H1 (cell line): ENCODE data around the gene ADGRV1. TPM values are rescaled to one million over a fixed set of nuclear protein-coding genes. Genes with fewer than 3 reads are reported as not detected.

ENCODE experiments used
- CTCF ChIA-PET: fragments of 300-600 bp; sonication (Branson Sonifier 250); formaldehyde crosslinking; loops from one replicate; lab custom pipeline; 2021; ENCODE audit not compliant: partially characterized antibody; lab: Charles Lee
- POLR2A ChIA-PET: fragments of 300-600 bp; sonication (Branson Sonifier 250); formaldehyde crosslinking; loops from one replicate; lab custom pipeline; 2021; ENCODE audit warnings: inconsistent platforms; ENCODE audit not compliant: partially characterized antibody; lab: Charles Lee
- DNase-seq, 2 experiments: peaks; one replicate each; pipeline versions ENCODE4 v3.0.0 to v3.0.0-alpha.2; 2010 to 2022; ENCODE audit warnings: low spot score in 2 of 2, low read depth in 1 of 2, mixed read lengths in 1 of 2
- FAIRE-seq: peaks from 2 replicates; lab custom pipeline; 2011; peaks lifted over from hg19 to GRCh38; lab: Jason Lieb, UNC
- H2AFZ ChIP-seq: 2 replicates; pipeline ENCODE4 v1.8.1; 2012; ENCODE audit warnings: low read length, inconsistent platforms
- H2AK5ac ChIP-seq: 2 replicates; pipeline ENCODE4 v1.6.1; 2013; ENCODE audit warnings: low read depth, low read length
- H2BK120ac ChIP-seq: replicated peaks from 2 replicates; pipeline ENCODE3; 2013; ENCODE audit warnings: low read depth, low read length, inconsistent platforms
- H2BK12ac ChIP-seq: 2 replicates; pipeline ENCODE4 v1.6.1; 2013; ENCODE audit warnings: low read depth, low read length
- H2BK15ac ChIP-seq: 2 replicates; pipeline ENCODE4 v1.6.1; 2013; ENCODE audit warnings: low read length
- H2BK20ac ChIP-seq: 2 replicates; pipeline ENCODE4 v1.6.1; 2013; ENCODE audit warnings: low read length
- H2BK5ac ChIP-seq: 2 replicates; pipeline ENCODE4 v1.6.1; 2013; ENCODE audit warnings: low read depth, low read length
- H3K14ac ChIP-seq: 2 replicates; pipeline ENCODE4 v1.6.1; 2013; ENCODE audit warnings: inconsistent platforms; ENCODE audit not compliant: insufficient read length
- H3K18ac ChIP-seq: 2 replicates; pipeline ENCODE4 v1.6.1; 2013; ENCODE audit warnings: low read length; ENCODE audit errors: extremely low read depth
- H3K23ac ChIP-seq: 2 replicates; pipeline ENCODE4 v1.6.1; 2013; ENCODE audit warnings: inconsistent platforms; ENCODE audit not compliant: insufficient read length
- H3K23me2 ChIP-seq: 2 replicates; pipeline ENCODE4 v1.6.1; 2013; ENCODE audit warnings: low read depth, low read length
- H3K27ac ChIP-seq: 2 replicates; pipeline ENCODE4 v1.6.1; 2011; ENCODE audit warnings: low read depth, low read length, inconsistent platforms
- H3K27me3 ChIP-seq, 4 experiments: replicated peaks in 1 of 4; 1 replicate in 1 of 4; 2 replicates in 3 of 4; pipeline versions ENCODE4 v1.6.1 to v1.8.1; 2011 to 2013; ENCODE audit warnings: low read length in 3 of 4, mild to moderate bottlenecking in 3 of 4, inconsistent platforms in 2 of 4, mixed read lengths in 2 of 4, moderate library complexity in 1 of 4; ENCODE audit not compliant: control insufficient read depth in 3 of 4, insufficient read depth in 3 of 4; ENCODE audit errors: extremely low read depth in 1 of 4
- H3K36me3 ChIP-seq, 4 experiments: 2 replicates each; pipeline versions ENCODE4 v1.6.1 to v1.8.1; 2011 to 2013; ENCODE audit warnings: mild to moderate bottlenecking in 4 of 4, low read length in 3 of 4, moderate library complexity in 2 of 4, control low read depth in 1 of 4, inconsistent platforms in 1 of 4; ENCODE audit not compliant: insufficient read depth in 4 of 4, control insufficient read depth in 2 of 4
- H3K4ac ChIP-seq: replicated peaks from 2 replicates; pipeline ENCODE3; 2013; ENCODE audit warnings: low read length, low read depth, mixed read lengths, inconsistent platforms; ENCODE audit not compliant: insufficient read length
- H3K4me1 ChIP-seq, 4 experiments: replicated peaks in 1 of 4; 1 replicate in 1 of 4; 2 replicates in 3 of 4; pipeline versions ENCODE4 v1.6.1 to v1.8.1; 2011 to 2013; ENCODE audit warnings: low read length in 3 of 4, inconsistent platforms in 2 of 4, mixed read lengths in 1 of 4; ENCODE audit not compliant: insufficient read depth in 4 of 4, control insufficient read depth in 3 of 4
- H3K4me2 ChIP-seq, 2 experiments: 2 replicates each; pipeline versions ENCODE4 v1.6.1 to v1.8.1; 2011 to 2013; ENCODE audit warnings: low read depth in 2 of 2, low read length in 2 of 2, control low read depth in 1 of 2, inconsistent platforms in 1 of 2, mild to moderate bottlenecking in 1 of 2; ENCODE audit not compliant: insufficient read depth in 1 of 2
- H3K4me3 ChIP-seq, 4 experiments: fragments of 200-600, 300-600 bp in 1 of 4; sonication (generic), shearing (Covaris generic), sonication (Bioruptor Twin) in 1 of 4; 2 replicates each; pipeline versions ENCODE4 v1.5.1 to v1.8.1; 2011 to 2016; ENCODE audit warnings: low read length in 4 of 4, low read depth in 3 of 4, control low read depth in 2 of 4, inconsistent platforms in 2 of 4, mild to moderate bottlenecking in 2 of 4, mixed read lengths in 1 of 4, moderate library complexity in 1 of 4; ENCODE audit not compliant: insufficient read depth in 2 of 4; ENCODE audit errors: extremely low read depth in 1 of 4
- H3K56ac ChIP-seq: replicated peaks from 2 replicates; pipeline ENCODE3; 2013; ENCODE audit warnings: low read depth, mild to moderate bottlenecking, mixed read lengths, low read length, inconsistent platforms; ENCODE audit not compliant: insufficient read length
- H3K79me1 ChIP-seq: 2 replicates; pipeline ENCODE4 v1.6.1; 2013; ENCODE audit warnings: low read depth, low read length, control low read depth
- H3K79me2 ChIP-seq, 2 experiments: 2 replicates each; pipeline versions ENCODE4 v1.6.1 to v1.8.1; 2012 to 2013; ENCODE audit warnings: low read length in 2 of 2, mild to moderate bottlenecking in 2 of 2, inconsistent platforms in 1 of 2; ENCODE audit not compliant: insufficient read depth in 2 of 2, control insufficient read depth in 1 of 2
- H3K9ac ChIP-seq, 4 experiments: replicated peaks in 1 of 4; 1 replicate in 1 of 4; 2 replicates in 3 of 4; pipeline versions ENCODE4 v1.6.1 to v1.8.1; 2011 to 2013; ENCODE audit warnings: low read depth in 3 of 4, low read length in 3 of 4, control low read depth in 2 of 4, mild to moderate bottlenecking in 2 of 4, moderate library complexity in 2 of 4, inconsistent platforms in 1 of 4; ENCODE audit errors: extremely low read depth in 1 of 4
- H3K9me3 ChIP-seq, 2 experiments: 2 replicates each; pipeline versions ENCODE4 v1.6.1 to v1.8.1; 2012 to 2013; ENCODE audit warnings: mild to moderate bottlenecking in 2 of 2, moderate library complexity in 2 of 2, control low read depth in 1 of 2, inconsistent platforms in 1 of 2, low read depth in 1 of 2, low read length in 1 of 2, mixed read lengths in 1 of 2; ENCODE audit not compliant: insufficient read depth in 2 of 2
- H4K20me1 ChIP-seq, 2 experiments: replicated peaks in 1 of 2; 2 replicates each; pipeline versions ENCODE3 to v1.8.1; 2011 to 2013; ENCODE audit warnings: inconsistent platforms in 2 of 2, low read length in 2 of 2, mild to moderate bottlenecking in 1 of 2; ENCODE audit not compliant: insufficient read depth in 2 of 2, control insufficient read depth in 1 of 2
- H4K5ac ChIP-seq: 2 replicates; pipeline ENCODE4 v1.6.1; 2013; ENCODE audit warnings: low read length, low read depth, mixed read lengths, inconsistent platforms; ENCODE audit not compliant: insufficient read length
- H4K8ac ChIP-seq: 2 replicates; pipeline ENCODE4 v1.8.0; 2013; ENCODE audit warnings: mild to moderate bottlenecking, moderate library complexity, low read length, inconsistent platforms; ENCODE audit not compliant: insufficient read depth; ENCODE audit errors: extremely low read depth
- H4K91ac ChIP-seq: replicated peaks from 2 replicates; pipeline ENCODE3; 2013; ENCODE audit warnings: low read length, mixed read lengths, inconsistent platforms; ENCODE audit not compliant: insufficient read length
- BRCA1 ChIP-seq: IDR thresholded peaks from 2 replicates; pipeline ENCODE4 v1.6.1; 2012; ENCODE audit warnings: low read depth, low read length, improper control_type of control experiment
- JUND ChIP-seq: IDR thresholded peaks from 2 replicates; pipeline ENCODE4 v1.6.1; 2011; ENCODE audit warnings: mild to moderate bottlenecking, improper control_type of control experiment, low read length
- KDM1A ChIP-seq: fragments of 200-600, 300-600 bp; sonication (generic); IDR thresholded peaks from 2 replicates; pipeline ENCODE4 v1.7.1; 2016; ENCODE audit warnings: mild to moderate bottlenecking, low read length, borderline replicate concordance
- POLR2AphosphoS5 ChIP-seq: IDR thresholded peaks from 2 replicates; pipeline ENCODE4 v1.6.1; 2011; ENCODE audit warnings: low read depth, low read length
- YY1 ChIP-seq: IDR thresholded peaks from 2 replicates; pipeline ENCODE4 v1.6.1; 2011; ENCODE audit warnings: low read depth, mild to moderate bottlenecking, low read length
- WGBS, 2 experiments: shearing (Covaris generic) in 1 of 2; methylation state at CpG; one replicate each; pipeline versions ENCODE4 v1.1.6 to v1.1.7; 2013 to 2015; ENCODE audit warnings: low lambda C conversion rate in 2 of 2, mixed read lengths in 2 of 2, inconsistent platforms in 1 of 2, low coverage in 1 of 2, missing lambda C conversion rate in 1 of 2; ENCODE audit not compliant: insufficient replicate concordance in 2 of 2, insufficient coverage in 1 of 2, insufficient read length in 1 of 2; ENCODE audit errors: extremely low coverage in 1 of 2, missing lambda C conversion rate in 1 of 2; 5-methylcytosine and 5-hydroxymethylcytosine counted together
- polyA plus RNA-seq, 7 experiments: library from polyadenylated mRNA; depleted of rRNA in 3 of 7; stranded (reverse) in 5 of 7; unstranded in 2 of 7; fragments of >200 nt in 5 of 7; fragments of 200-250 nt in 2 of 7; gene quantifications; 1 replicate in 5 of 7; 2 replicates in 1 of 7; 4 replicates in 1 of 7; pipeline versions ENCODE4 v1.2.1 to v1.2.3, GENCODE V29; 2011 to 2013; ENCODE audit warnings: missing spikeins in 2 of 7, mixed read lengths in 2 of 7
- total RNA-seq: library from RNA; stranded (reverse); fragmentation: NEBNext Ultra II Directional; extraction: Animal tissue kit (Norgen Biotek cat#: 25700); gene quantifications from 2 replicates; pipeline ENCODE4 v1.2.1, GENCODE V29; 2021

The ADGRV1 gene
- total and polyA plus RNA-seq, 2 of the 8 experiments (the other 6 are each of a cell fraction or from before 2014, with no cell fraction given) = 53.1 to 62.2 TPM

DNA sequence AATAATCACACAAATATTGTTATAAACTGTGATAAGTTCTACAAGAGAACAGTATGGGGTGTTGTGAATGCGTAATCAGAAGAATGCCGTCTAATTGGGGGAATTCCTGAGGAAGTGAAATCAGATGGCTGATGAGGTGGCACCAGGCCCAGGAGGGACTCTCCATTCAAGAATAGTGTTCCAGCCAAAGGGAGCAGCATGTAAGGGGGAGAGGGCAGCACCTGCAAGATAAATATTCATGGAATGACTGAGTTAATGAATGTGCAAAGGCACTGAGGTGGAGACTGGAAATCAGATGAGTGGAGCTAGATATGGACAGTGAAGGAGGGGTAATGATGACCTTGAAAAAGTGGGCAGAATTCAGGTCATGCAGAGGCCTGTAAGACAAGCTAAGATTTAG lies 574.0 kb downstream of the ADGRV1 start:
- H3K14ac ChIP-seq = no peak overlapping the region
- H3K4me1 ChIP-seq = no peaks in the 10 kb centered on the region
- H3K56ac ChIP-seq = no peak overlapping the region
- 0 out of 2 replicates have a peak, but pooled peaks cover 2% of the 10 kb centered on the region for H3K79me1 ChIP-seq
- H4K91ac ChIP-seq = no peak overlapping the region
- no peak overlapping the region for H2BK120ac ChIP-seq
- no peaks in the 10 kb centered on the region for H3K79me2 ChIP-seq
- H3K23ac ChIP-seq = no peak overlapping the region
- no peak overlapping the region for H2AFZ ChIP-seq
- H2BK12ac ChIP-seq = no peak overlapping the region
- H3K27me3 ChIP-seq = no peaks in the 10 kb centered on the region
- no peak overlapping the region for H3K9ac ChIP-seq
- no peaks in the 10 kb centered on the region for H3K9me3 ChIP-seq
- CTCF ChIA-PET = no interaction called here
- H4K20me1 ChIP-seq = no peaks in the 10 kb centered on the region
- no peak overlapping the region for H2BK20ac ChIP-seq
- no peak overlapping the region for H3K18ac ChIP-seq
- H3K27ac ChIP-seq = no peak overlapping the region
- DNase-seq = no peak
- H3K4ac ChIP-seq = no peak overlapping the region
- WGBS, 2 experiments = 93% methylated on average over 2 of the region's 2 CpGs; no CpG with 5 or more reads in 1 of the 2 experiments
- H2BK5ac ChIP-seq = no peak overlapping the region
- no peak overlapping the region for H4K5ac ChIP-seq
- no peak for FAIRE-seq
- POLR2A ChIA-PET = no interaction called here
- H2BK15ac ChIP-seq = no peak overlapping the region
- H2AK5ac ChIP-seq = no peak overlapping the region
- TF ChIP-seq KDM1A (0 out of 2 replicates have a peak, but pooled peaks have one; percentile 59), POLR2AphosphoS5 (no peak), YY1 (no peak), JUND (no peak), BRCA1 (no peak)
- no peak overlapping the region for H4K8ac ChIP-seq
- H3K36me3 ChIP-seq = no peaks in the 10 kb centered on the region
- H3K4me3 ChIP-seq = no peak overlapping the region
- H3K23me2 ChIP-seq = no peaks in the 10 kb centered on the region; the same call in 1 of the 2 replicates
- no peak overlapping the region for H3K4me2 ChIP-seq
